HG03457 (cell line): ENCODE results near the gene PTK7.

Experiments used
- ATAC-seq: cut with Tn5 transposase; IDR thresholded peaks from one replicate; pipeline ENCODE4 v1.9.1; 2021; ENCODE audit warnings: moderate number of reproducible peaks; ENCODE audit not compliant: unreplicated experiment

The PTK7 gene

DNA sequence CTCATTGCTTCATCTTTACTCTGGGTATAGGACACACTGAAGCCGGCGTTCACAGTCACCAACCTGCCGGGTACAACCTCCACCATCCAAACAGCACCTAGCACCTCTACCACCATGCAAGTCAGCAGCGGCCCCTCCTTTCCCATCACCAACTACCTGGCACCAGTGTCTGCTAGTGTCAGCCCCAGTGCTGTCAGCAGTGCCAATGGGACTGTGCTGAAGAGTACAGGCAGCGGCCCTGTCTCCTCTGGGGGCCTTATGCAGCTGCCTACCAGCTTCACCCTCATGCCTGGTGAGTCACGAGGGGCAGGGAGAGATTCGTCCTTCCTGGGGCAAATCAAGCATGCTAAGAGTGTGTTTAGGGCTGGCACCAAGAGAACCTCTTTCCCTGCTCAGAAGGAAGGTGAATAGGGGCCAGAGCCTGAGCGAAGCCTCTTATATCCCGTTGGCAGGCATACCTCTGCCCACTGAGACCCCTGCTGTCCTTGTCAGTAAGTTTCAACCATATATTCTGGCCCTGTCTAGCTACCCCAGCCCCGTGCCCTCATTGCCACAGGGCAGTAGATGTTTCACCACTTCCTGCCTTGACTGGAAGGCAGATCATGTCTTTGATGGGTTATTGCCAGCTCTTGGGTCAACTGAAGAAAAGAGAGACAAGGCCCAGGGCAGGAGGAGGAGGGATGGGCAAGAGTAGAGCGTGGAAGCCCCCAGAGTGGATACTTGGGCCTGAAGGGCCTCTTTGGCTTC lies 99.7 kb downstream of the PTK7 start:
- ATAC-seq: no peak

GRCh38 chr6:43176423-43176786 lies 100.3 kb downstream of the PTK7 start:
- no peak for ATAC-seq

DNA sequence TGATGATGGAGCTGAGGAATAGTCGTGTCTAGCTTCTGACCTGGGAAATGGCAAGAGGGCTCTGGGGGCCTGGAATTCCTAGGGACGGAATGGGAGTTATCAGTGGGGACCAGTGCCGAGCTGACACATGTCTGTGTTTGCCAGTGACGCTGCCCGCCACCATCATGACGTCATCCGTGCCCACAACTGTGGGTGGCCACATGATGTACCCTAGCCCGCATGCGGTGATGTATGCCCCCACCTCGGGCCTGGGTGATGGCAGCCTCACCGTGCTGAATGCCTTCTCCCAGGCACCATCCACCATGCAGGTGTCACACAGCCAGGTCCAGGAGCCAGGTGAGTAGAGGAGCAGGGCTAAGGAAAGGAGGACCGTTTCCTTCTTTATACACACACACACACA lies 102.0 kb downstream of the PTK7 start:
- ATAC-seq: no peak

- no peak for ATAC-seq
Measured at GRCh38 chr6:43178951-43179830, 103.1 kb downstream of the PTK7 start.

- no peak for ATAC-seq
Measured at GRCh38 chr6:43180058-43180457, 103.9 kb downstream of the PTK7 start.

GRCh38 chr6:43180985-43181384 lies 104.9 kb downstream of the PTK7 start:
- no peak for ATAC-seq

GRCh38 chr6:43181621-43181941 lies 105.5 kb downstream of the PTK7 start:
- ATAC-seq: no peak

DNA sequence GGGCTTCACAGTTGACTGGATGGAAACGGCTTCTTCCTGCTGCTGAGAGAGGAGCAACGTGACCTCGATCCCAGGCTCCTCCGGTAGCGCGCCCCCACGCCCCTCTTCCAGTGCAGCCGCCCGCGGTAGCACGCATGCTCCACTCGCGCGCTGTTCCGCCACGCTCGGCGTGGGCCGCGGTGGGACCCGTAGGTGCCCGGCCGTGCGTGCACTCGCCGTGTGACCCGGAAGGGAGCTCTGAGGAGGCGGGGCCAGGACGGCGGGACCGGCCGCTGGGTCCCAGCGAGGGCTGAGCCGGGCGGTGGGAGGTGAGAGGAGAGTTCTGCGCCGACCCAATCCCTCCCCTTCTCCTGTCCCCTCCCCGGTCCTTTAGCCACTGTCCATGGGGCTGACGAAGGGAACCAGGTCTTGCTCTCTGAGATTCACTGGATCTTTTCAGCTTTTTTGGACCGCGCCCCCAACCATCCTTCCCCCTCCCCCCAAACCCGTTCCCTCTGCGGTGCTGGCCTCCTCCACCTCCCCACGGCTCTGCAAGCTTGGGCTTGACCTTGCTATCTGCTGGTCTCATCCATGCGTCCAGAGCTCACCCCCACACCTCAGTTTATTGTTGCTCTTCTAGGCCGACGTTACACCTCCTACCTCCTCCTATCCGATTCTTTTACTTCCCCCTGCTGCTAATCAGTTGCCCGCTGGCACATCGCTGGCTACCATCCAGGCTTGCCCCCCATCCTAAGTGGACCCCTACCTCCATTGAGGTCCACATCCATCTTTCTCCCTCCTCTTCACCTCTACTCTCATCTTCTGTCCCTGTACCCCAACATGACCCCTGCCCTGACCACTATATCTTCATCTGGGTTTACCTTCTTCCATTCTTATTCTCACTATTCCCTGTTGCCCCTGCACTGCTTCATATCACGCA lies 106.1 kb downstream of the PTK7 start, which contains the start of gene CUL9:
Gene CUL9, plus strand, starts transcription at position 255 of the 919 bp plus-strand sequence. CDS start 2,115 bp downstream, outside the sequence.
- ATAC-seq: peak; percentile 73

DNA sequence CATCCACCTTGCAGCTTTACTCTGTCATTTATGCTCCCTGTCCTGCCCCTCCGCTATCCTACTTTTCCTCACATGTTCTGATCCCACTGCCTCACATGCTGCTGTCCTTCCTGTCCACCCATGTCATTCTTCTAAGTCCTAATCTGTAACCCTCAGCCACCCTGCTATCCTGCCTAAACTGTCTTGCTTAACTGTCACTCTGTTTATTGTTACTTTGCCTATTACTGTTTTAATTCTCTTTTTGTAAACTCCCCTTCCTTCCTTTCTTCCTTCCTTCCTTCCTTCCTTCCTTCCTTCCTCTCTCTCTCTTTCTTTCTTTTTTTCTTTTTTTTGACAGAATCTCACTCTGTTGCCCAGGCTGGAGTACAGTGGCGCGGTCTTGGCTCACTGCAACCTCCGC lies 107.3 kb downstream of the PTK7 start:
- no peak for ATAC-seq

GRCh38 chr6:43184268-43184985 lies 108.3 kb downstream of the PTK7 start:
- ATAC-seq: no peak

DNA sequence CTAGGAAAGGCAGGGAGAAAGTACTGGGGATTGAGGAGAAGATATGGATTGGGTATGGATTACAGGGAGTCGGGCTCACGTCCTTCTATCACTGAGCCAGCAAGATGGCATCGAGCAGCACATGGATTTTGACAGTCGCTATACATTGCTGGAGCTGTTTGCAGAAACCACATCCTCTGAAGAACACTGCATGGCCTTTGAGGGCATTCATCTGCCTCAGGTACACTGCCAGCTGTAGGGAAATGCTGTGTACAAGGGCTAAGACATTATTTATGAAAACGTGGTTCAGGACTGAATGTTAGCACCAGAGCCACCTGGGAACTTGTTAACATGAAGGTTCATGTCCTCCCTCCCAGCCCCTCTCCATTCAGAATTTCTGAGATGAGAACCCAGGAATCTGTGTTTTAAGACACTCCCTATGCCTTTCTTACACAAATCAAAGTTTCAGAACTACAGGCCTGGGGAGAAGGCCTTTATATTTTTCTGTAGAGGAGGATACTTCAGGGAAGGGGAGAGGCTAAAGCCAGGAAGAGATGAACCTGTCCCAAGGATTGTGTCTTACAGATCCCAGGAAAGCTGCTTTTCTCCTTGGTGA lies 109.4 kb downstream of the PTK7 start:
- ATAC-seq: no peak

- no peak for ATAC-seq
Measured at GRCh38 chr6:43186019-43186418, 109.9 kb downstream of the PTK7 start.

DNA sequence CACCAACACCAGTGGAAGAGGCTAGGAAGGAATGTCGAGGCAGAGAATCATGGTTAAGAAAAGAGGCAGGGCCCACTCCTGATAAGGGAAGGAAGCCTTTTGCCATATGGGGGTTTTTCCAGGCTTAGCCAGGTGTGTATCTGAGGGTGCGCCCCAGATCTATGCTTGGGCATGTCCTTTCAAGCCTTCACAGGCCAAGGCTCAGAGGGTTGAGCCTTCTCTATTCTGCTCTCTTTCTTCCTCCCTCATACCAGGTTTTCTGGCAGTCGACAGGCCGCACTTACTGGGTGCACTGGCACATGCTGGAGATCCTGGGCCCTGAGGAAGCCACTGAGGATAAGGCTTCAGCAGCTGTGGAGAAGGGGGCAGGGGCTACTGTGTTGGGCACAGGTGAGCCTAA lies 110.6 kb downstream of the PTK7 start:
- ATAC-seq: no peak

- no peak for ATAC-seq
Measured at GRCh38 chr6:43187821-43188220, 111.7 kb downstream of the PTK7 start.

GRCh38 chr6:43188426-43188825 lies 112.3 kb downstream of the PTK7 start:
- ATAC-seq: no peak

DNA sequence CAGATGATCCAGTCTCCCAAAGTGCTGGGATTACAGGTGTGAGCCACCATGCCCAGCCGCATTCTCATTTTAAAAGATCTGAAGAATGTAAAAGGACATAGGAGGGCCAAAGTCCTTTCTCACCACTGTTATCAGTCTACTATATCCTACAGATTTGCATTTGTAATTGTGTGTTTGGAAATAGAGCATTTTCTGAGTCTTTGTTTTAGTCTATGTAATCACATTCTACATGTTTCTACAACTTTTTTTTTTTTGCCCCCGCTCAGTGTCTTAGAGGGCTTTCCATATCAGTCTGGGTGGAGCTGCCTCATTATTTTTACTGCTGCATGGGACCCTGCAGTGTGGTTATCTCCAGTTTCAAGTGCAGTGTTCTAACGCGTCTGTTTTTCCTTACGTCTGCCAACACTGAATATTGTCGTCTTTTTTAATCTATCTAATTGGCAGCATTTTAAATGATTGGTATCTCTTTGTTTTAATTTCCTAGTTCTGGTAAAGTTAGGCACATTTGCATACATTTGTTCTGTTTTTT lies 113.7 kb downstream of the PTK7 start:
- no peak for ATAC-seq

DNA sequence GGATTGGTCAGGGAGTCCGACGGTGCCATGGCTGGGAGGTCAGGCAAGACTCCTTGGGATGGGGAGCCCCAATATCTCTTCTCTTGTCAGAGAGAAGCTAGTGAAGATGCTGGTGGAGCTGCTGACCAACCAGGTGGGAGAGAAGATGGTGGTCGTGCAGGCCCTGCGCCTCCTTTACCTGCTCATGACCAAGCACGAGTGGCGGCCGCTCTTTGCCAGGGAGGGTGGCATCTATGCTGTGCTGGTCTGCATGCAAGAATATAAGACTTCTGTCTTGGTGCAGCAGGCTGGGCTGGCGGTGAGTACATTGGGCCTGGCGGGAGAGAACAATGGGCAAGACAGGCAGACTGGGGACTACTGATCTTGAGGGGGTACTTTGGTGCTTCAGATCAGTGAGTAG lies 116.8 kb downstream of the PTK7 start:
- no peak for ATAC-seq

GRCh38 chr6:43193929-43194328 lies 117.8 kb downstream of the PTK7 start:
- no peak for ATAC-seq

DNA sequence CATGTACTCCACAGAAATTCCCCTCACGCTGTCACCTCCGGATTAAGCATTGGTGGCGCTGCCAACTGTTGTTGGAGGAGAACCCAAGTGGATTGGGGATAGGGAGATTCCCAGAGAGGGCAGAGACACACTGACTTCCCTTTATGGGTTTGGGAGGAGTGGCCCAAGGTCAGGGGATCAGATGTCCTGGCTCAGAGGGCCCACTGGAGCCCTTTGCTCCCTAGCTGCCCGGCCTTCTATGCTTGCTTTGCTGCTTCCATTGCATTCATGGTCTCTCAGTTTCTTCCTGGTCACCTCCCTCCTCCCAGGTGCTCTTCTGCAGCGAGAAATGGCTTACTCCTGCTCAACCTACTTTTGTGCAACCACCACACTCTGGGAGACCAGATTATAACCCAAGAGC lies 120.2 kb downstream of the PTK7 start:
- ATAC-seq: no peak

GRCh38 chr6:43199912-43200311 lies 123.8 kb downstream of the PTK7 start:
- no peak for ATAC-seq
